Dendritic cell treated with granulocyte-macrophage colony-stimulating factor and Interleukin-4, amounts not matched to agents 40 ng/mL and 50 ng/mL, for 4 days (primary cell): ENCODE measurements around the gene RASD2.
"Not testable (repeated sequence)": the region's sequence is repeated elsewhere in the genome, so short reads cannot be mapped to it uniquely, and the experiment has no call there.

ENCODE experiments used
- H3K27ac Mint-ChIP-seq: one replicate; pipeline ENCODE4 v1.8.0; 2022; ENCODE audit warnings: mild to moderate bottlenecking, mixed read lengths
- H3K27me3 Mint-ChIP-seq: one replicate; pipeline ENCODE4 v1.8.0; 2022; ENCODE audit warnings: mild to moderate bottlenecking, mixed read lengths
- H3K36me3 Mint-ChIP-seq: one replicate; pipeline ENCODE4 v1.8.0; 2022; ENCODE audit warnings: low read depth, mixed read lengths
- H3K4me1 Mint-ChIP-seq: one replicate; pipeline ENCODE4 v1.8.0; 2022; ENCODE audit warnings: low read depth, mixed read lengths
- H3K4me3 Mint-ChIP-seq: one replicate; pipeline ENCODE4 v1.8.0; 2022; ENCODE audit warnings: mild to moderate bottlenecking, moderate library complexity, mixed read lengths
- H3K9me3 Mint-ChIP-seq: one replicate; pipeline ENCODE4 v1.8.0; 2022; ENCODE audit warnings: mixed read lengths
- intact Hi-C: fragments of 100-400 bp; cut with micrococcal nuclease; formaldehyde crosslinking; loops from one replicate; pipeline ENCODE4 v1.15.0; 2022

Gene RASD2

GRCh38 chr22:35540595-35541253 is at the start of gene RASD2:
TSS of gene RASD2 (plus strand) at chr22:35540831. CDS start at chr22:35546810, 5,979 bp downstream.
- peaks cover 66% of the 10 kb centered on the region for H3K27me3 Mint-ChIP-seq
- intact Hi-C loops, result no loop called here
- no peaks in the 10 kb centered on the region for H3K9me3 Mint-ChIP-seq
- H3K27ac Mint-ChIP-seq, result no peak within 1 kb of the TSS
- H3K4me1 Mint-ChIP-seq, result peaks cover 13% of the 10 kb centered on the region
- H3K36me3 Mint-ChIP-seq, result no peaks in the 10 kb centered on the region
- H3K4me3 Mint-ChIP-seq, result peak within 1 kb of the TSS; percentile 68

GRCh38 chr22:35491061-35491907 is 49.3 kb upstream of the RASD2 start:
- H3K4me3 Mint-ChIP-seq, H3K27ac Mint-ChIP-seq, H3K9me3 Mint-ChIP-seq, H3K36me3 Mint-ChIP-seq, intact Hi-C loops, H3K27me3 Mint-ChIP-seq, H3K4me1 Mint-ChIP-seq: not testable (repeated sequence)

- H3K4me3 Mint-ChIP-seq, result no peak overlapping the region
- intact Hi-C loops, result no loop called here
- no peaks in the 10 kb centered on the region for H3K9me3 Mint-ChIP-seq
- peaks cover 3% of the 10 kb centered on the region for H3K27me3 Mint-ChIP-seq
- no peak overlapping the region for H3K27ac Mint-ChIP-seq
- H3K4me1 Mint-ChIP-seq, result no peaks in the 10 kb centered on the region
- no peaks in the 10 kb centered on the region for H3K36me3 Mint-ChIP-seq
Measured at GRCh38 chr22:35491908-35492380, 48.7 kb upstream of the RASD2 start.

GRCh38 chr22:35493074-35493473 is 47.6 kb upstream of the RASD2 start:
- no peaks in the 10 kb centered on the region for H3K9me3 Mint-ChIP-seq
- H3K4me3 Mint-ChIP-seq, result no peak overlapping the region
- peaks cover 6% of the 10 kb centered on the region for H3K27me3 Mint-ChIP-seq

GRCh38 chr22:35495711-35496110 is 44.9 kb upstream of the RASD2 start:
- H3K36me3 Mint-ChIP-seq, intact Hi-C loops, H3K4me1 Mint-ChIP-seq, H3K27ac Mint-ChIP-seq, H3K9me3 Mint-ChIP-seq, H3K4me3 Mint-ChIP-seq: not testable (repeated sequence)
- H3K27me3 Mint-ChIP-seq, result peaks cover 11% of the 10 kb centered on the region

More at GRCh38 chr22:35493074-35493473, 47.6 kb upstream of the RASD2 start:
- no peaks in the 10 kb centered on the region for H3K4me1 Mint-ChIP-seq
- intact Hi-C loops, result no loop called here
- no peaks in the 10 kb centered on the region for H3K36me3 Mint-ChIP-seq
- no peak overlapping the region for H3K27ac Mint-ChIP-seq

GRCh38 chr22:35496768-35497312 is 43.8 kb upstream of the RASD2 start:
- Mint-ChIP-seq H3K4me1 (no peaks in the 10 kb centered on the region), H3K4me3 (no peak overlapping the region), H3K9me3 (no peaks in the 10 kb centered on the region), H3K36me3 (no peaks in the 10 kb centered on the region), H3K27ac (no peak overlapping the region), H3K27me3 (peaks cover 13% of the 10 kb centered on the region)
- intact Hi-C loops, result no loop called here

GRCh38 chr22:35498026-35498800 is 42.4 kb upstream of the RASD2 start:
- H3K4me3 Mint-ChIP-seq, result no peak overlapping the region
- no peaks in the 10 kb centered on the region for H3K9me3 Mint-ChIP-seq
- no peak overlapping the region for H3K27ac Mint-ChIP-seq
- no peaks in the 10 kb centered on the region for H3K36me3 Mint-ChIP-seq
- intact Hi-C loops, result no loop called here
- H3K4me1 Mint-ChIP-seq, result no peaks in the 10 kb centered on the region
- H3K27me3 Mint-ChIP-seq, result peaks cover 14% of the 10 kb centered on the region

GRCh38 chr22:35502836-35503235 is 37.8 kb upstream of the RASD2 start:
- Mint-ChIP-seq H3K9me3 (no peaks in the 10 kb centered on the region), H3K27ac (no peak overlapping the region), H3K4me1 (no peaks in the 10 kb centered on the region), H3K4me3 (no peak overlapping the region), H3K36me3 (no peaks in the 10 kb centered on the region), H3K27me3 (peaks cover 10% of the 10 kb centered on the region)
- intact Hi-C loops, result no loop called here

GRCh38 chr22:35505399-35506258 is 35.0 kb upstream of the RASD2 start:
- intact Hi-C loops, result no loop called here
- H3K27ac Mint-ChIP-seq, result no peak overlapping the region
- no peak overlapping the region for H3K4me3 Mint-ChIP-seq
- peaks cover 5% of the 10 kb centered on the region for H3K27me3 Mint-ChIP-seq
- no peaks in the 10 kb centered on the region for H3K36me3 Mint-ChIP-seq
- peaks cover 11% of the 10 kb centered on the region for H3K4me1 Mint-ChIP-seq
- no peaks in the 10 kb centered on the region for H3K9me3 Mint-ChIP-seq

- no peaks in the 10 kb centered on the region for H3K9me3 Mint-ChIP-seq
- peaks cover 5% of the 10 kb centered on the region for H3K27me3 Mint-ChIP-seq
- no peaks in the 10 kb centered on the region for H3K36me3 Mint-ChIP-seq
- intact Hi-C loops, result no loop called here
- no peak overlapping the region for H3K27ac Mint-ChIP-seq
- peaks cover 13% of the 10 kb centered on the region for H3K4me1 Mint-ChIP-seq
- no peak overlapping the region for H3K4me3 Mint-ChIP-seq
Measured at GRCh38 chr22:35506259-35506570, 34.4 kb upstream of the RASD2 start.

- intact Hi-C loops, H3K4me3 Mint-ChIP-seq, H3K27ac Mint-ChIP-seq, H3K9me3 Mint-ChIP-seq, H3K36me3 Mint-ChIP-seq, H3K27me3 Mint-ChIP-seq: not testable (repeated sequence)
- peaks cover 13% of the 10 kb centered on the region for H3K4me1 Mint-ChIP-seq
Measured at GRCh38 chr22:35507851-35508250, 32.8 kb upstream of the RASD2 start.

GRCh38 chr22:35509451-35509850 is 31.2 kb upstream of the RASD2 start:
- Mint-ChIP-seq H3K4me1 (peaks cover 13% of the 10 kb centered on the region), H3K9me3 (no peaks in the 10 kb centered on the region), H3K4me3 (no peak overlapping the region), H3K27me3 (peaks cover 12% of the 10 kb centered on the region), H3K27ac (no peak overlapping the region), H3K36me3 (no peaks in the 10 kb centered on the region)
- intact Hi-C loops, result no loop called here

GRCh38 chr22:35509960-35510359 is 30.7 kb upstream of the RASD2 start:
- H3K9me3 Mint-ChIP-seq, result no peaks in the 10 kb centered on the region
- H3K4me1 Mint-ChIP-seq, result peaks cover 13% of the 10 kb centered on the region
- H3K4me3 Mint-ChIP-seq, result no peak overlapping the region
- peaks cover 12% of the 10 kb centered on the region for H3K27me3 Mint-ChIP-seq
- intact Hi-C loops, result no loop called here
- H3K27ac Mint-ChIP-seq, result no peak overlapping the region
- no peaks in the 10 kb centered on the region for H3K36me3 Mint-ChIP-seq
